Aorta (tissue), 5 donors: ENCODE data around the gene C1orf226. TPM values are rescaled to one million over a fixed set of nuclear protein-coding genes. Genes with fewer than 3 reads are reported as not detected.

Experiments
- ATAC-seq: fragments of 200-7000 bp; cut with Tn5 transposase; one replicate; pipeline ENCODE4 v1.9.1; 2022; ENCODE audit warnings: moderate library complexity; ENCODE audit not compliant: low FRiP score
- DNase-seq, 2 donors: peaks; one replicate each; pipeline ENCODE4 v3.0.0-alpha.2; 2020
- H3K27ac ChIP-seq, 2 donors: one replicate each; pipeline ENCODE4 v1.5.1; 2013; ENCODE audit warnings: low read length in 2 of 2, mild to moderate bottlenecking in 2 of 2, moderate library complexity in 2 of 2, control low read depth in 1 of 2, inconsistent platforms in 1 of 2, low read depth in 1 of 2
- H3K27me3 ChIP-seq, 2 donors: one replicate each; pipeline ENCODE4 v1.6.1; 2013; ENCODE audit warnings: control low read depth in 1 of 2, low read length in 1 of 2, mild to moderate bottlenecking in 1 of 2, moderate library complexity in 1 of 2; ENCODE audit not compliant: insufficient read depth in 2 of 2, control insufficient read depth in 1 of 2
- H3K36me3 ChIP-seq, 2 donors: one replicate each; pipeline ENCODE4 v1.6.1; 2013; ENCODE audit warnings: control low read depth in 1 of 2, low read length in 1 of 2, mild to moderate bottlenecking in 1 of 2; ENCODE audit not compliant: insufficient read depth in 2 of 2, control insufficient read depth in 1 of 2
- H3K4me1 ChIP-seq, 2 donors: one replicate each; pipeline ENCODE4 v1.6.1; 2013; ENCODE audit warnings: low read length in 2 of 2, control low read depth in 1 of 2, mild to moderate bottlenecking in 1 of 2, moderate library complexity in 1 of 2; ENCODE audit not compliant: insufficient read depth in 2 of 2, control insufficient read depth in 1 of 2
- H3K4me3 ChIP-seq, 2 donors: one replicate each; pipeline ENCODE4 v1.5.1; 2013; ENCODE audit warnings: low read length in 2 of 2, control low read depth in 1 of 2, mild to moderate bottlenecking in 1 of 2
- H3K9me3 ChIP-seq: one replicate; pipeline ENCODE4 v1.6.1; 2013; ENCODE audit warnings: mild to moderate bottlenecking, low read length; ENCODE audit not compliant: control insufficient read depth
- WGBS, 2 donors: extraction: QIAGEN DNeasy Blood & Tissue Kit; methylation state at CpG; one replicate each; pipeline ENCODE4 v1.1.7; 2013; 5-methylcytosine and 5-hydroxymethylcytosine counted together
- intact Hi-C, 2 donors: fragments of 100-400 bp; cut with DNase I; formaldehyde crosslinking; loops; one replicate each; pipeline versions ENCODE4 v1.14.2 to v1.15.0; 2022
- polyA plus RNA-seq, 2 donors: library from polyadenylated mRNA; stranded (reverse); fragments of 200-250 nt; gene quantifications; one replicate each; pipeline ENCODE4 v1.2.3, GENCODE V29; 2013
- total RNA-seq, 2 donors: library from RNA; stranded (reverse); fragmentation: NEBNext Ultra II Directional; extraction: Animal tissue kit (Norgen Biotek cat#: 25700); gene quantifications; one replicate each; pipeline ENCODE4 v1.2.1, GENCODE V29; 2021
- donor health status: healthy with polysubstance abuse.
- donor health status: Bipolar disorder and iron deficiency.
- donor health status: DM: no; HTN: no; CAD: no.
- donor health status: DM: no; HTN: no; CAD: no.
- donor health status: DM: yes; HTN: yes; CAD: no.

The C1orf226 gene
- total and polyA plus RNA-seq, 4 donors, result 1.5 to 5.6 (median 5.0) TPM

GRCh38 chr1:162375463-162375862, 6.1 kb upstream of the C1orf226 start:
- intact Hi-C loops, result no loop called here
- no peak for ATAC-seq
- no peak overlapping the region for H3K4me3 ChIP-seq
- H3K27me3 ChIP-seq, result no peaks in the 10 kb centered on the region
- no peak for DNase-seq
- H3K36me3 ChIP-seq, result no peaks in the 10 kb centered on the region
- H3K27ac ChIP-seq, result no peak overlapping the region
- H3K4me1 ChIP-seq, result no peaks in the 10 kb centered on the region
- 81 to 83% methylated on average over 8 of the region's 8 CpGs for WGBS, 2 donors
- H3K9me3 ChIP-seq, result no peaks in the 10 kb centered on the region

- ATAC-seq, result no peak
- intact Hi-C loops, result no loop called here
- Histone ChIP-seq H3K4me3 (no peak within 1 kb of the TSS), H3K4me1 (no peaks in the 10 kb centered on the region), H3K27me3 (no peaks in the 10 kb centered on the region), H3K9me3 (no peaks in the 10 kb centered on the region), H3K27ac (no peak within 1 kb of the TSS), H3K36me3 (no peaks in the 10 kb centered on the region)
- WGBS, 2 donors, result 94 to 95% methylated on average over 5 of the region's 5 CpGs
- no peak for DNase-seq
Measured at GRCh38 chr1:162376691-162377090, 4.8 kb upstream of the C1orf226 start, which contains the start of gene SPATA46. SPATA46 (minus strand) TSS chr1:162376854; CDS start chr1:162376790, 64 bp downstream.

GRCh38 chr1:162380061-162380846, 1.3 kb upstream of the C1orf226 start:
- H3K9me3 ChIP-seq, result no peaks in the 10 kb centered on the region
- ATAC-seq (no peak), DNase-seq (no peak)
- no peak overlapping the region for H3K4me3 ChIP-seq
- no peaks in the 10 kb centered on the region for H3K27me3 ChIP-seq
- H3K27ac ChIP-seq, result no peak overlapping the region
- 84 to 97% methylated on average over 6 of the region's 6 CpGs for WGBS, 2 donors
- intact Hi-C loops, result no loop called here
- no peaks in the 10 kb centered on the region for H3K4me1 ChIP-seq
- H3K36me3 ChIP-seq, result no peaks in the 10 kb centered on the region

- no peaks in the 10 kb centered on the region for H3K27me3 ChIP-seq
- no peak overlapping the region for H3K4me3 ChIP-seq
- no peaks in the 10 kb centered on the region for H3K4me1 ChIP-seq
- DNase-seq, result no peak
- 90 to 94% methylated on average over 13 of the region's 13 CpGs for WGBS, 2 donors
- intact Hi-C loops, result no loop called here
- no peak overlapping the region for H3K27ac ChIP-seq
- no peaks in the 10 kb centered on the region for H3K9me3 ChIP-seq
- H3K36me3 ChIP-seq, result no peaks in the 10 kb centered on the region
- no peak for ATAC-seq
Measured at GRCh38 chr1:162381941-162382750, 618 bp downstream of the C1orf226 start.

GRCh38 chr1:162383091-162383490, 1.6 kb downstream of the C1orf226 start:
- no peaks in the 10 kb centered on the region for H3K4me1 ChIP-seq
- no peak for ATAC-seq
- H3K36me3 ChIP-seq, result no peaks in the 10 kb centered on the region
- H3K4me3 ChIP-seq, result no peak overlapping the region
- DNase-seq, result no peak
- intact Hi-C loops, result no loop called here
- no peaks in the 10 kb centered on the region for H3K9me3 ChIP-seq
- no peaks in the 10 kb centered on the region for H3K27me3 ChIP-seq
- no peak overlapping the region for H3K27ac ChIP-seq
- WGBS, 2 donors, result 96% methylated on average over 6 of the region's 6 CpGs

GRCh38 chr1:162383516-162383915, 2.0 kb downstream of the C1orf226 start:
- intact Hi-C loops, result no loop called here
- DNase-seq, result no peak

GRCh38 chr1:162384116-162384515, 2.6 kb downstream of the C1orf226 start:
- Histone ChIP-seq H3K4me3 (no peak overlapping the region), H3K27me3 (no peaks in the 10 kb centered on the region), H3K36me3 (no peaks in the 10 kb centered on the region), H3K4me1 (no peaks in the 10 kb centered on the region), H3K27ac (no peak overlapping the region), H3K9me3 (no peaks in the 10 kb centered on the region)
- 93 to 94% methylated on average over 6 of the region's 6 CpGs for WGBS, 2 donors
- no peak for DNase-seq
- intact Hi-C loops, result no loop called here
- no peak for ATAC-seq

More at GRCh38 chr1:162383516-162383915, 2.0 kb downstream of the C1orf226 start:
- no peak overlapping the region for H3K27ac ChIP-seq
- no peaks in the 10 kb centered on the region for H3K27me3 ChIP-seq
- WGBS, 2 donors, result 93 to 99% methylated on average over 8 of the region's 8 CpGs
- no peaks in the 10 kb centered on the region for H3K4me1 ChIP-seq
- no peaks in the 10 kb centered on the region for H3K36me3 ChIP-seq
- ATAC-seq, result no peak
- H3K9me3 ChIP-seq, result no peaks in the 10 kb centered on the region
- H3K4me3 ChIP-seq, result no peak overlapping the region

GRCh38 chr1:162384601-162385279, 3.2 kb downstream of the C1orf226 start:
- no peaks in the 10 kb centered on the region for H3K36me3 ChIP-seq
- no peaks in the 10 kb centered on the region for H3K9me3 ChIP-seq
- H3K27ac ChIP-seq, result no peak overlapping the region
- ATAC-seq (no peak), DNase-seq (no peak)
- intact Hi-C loops, result no loop called here
- no peaks in the 10 kb centered on the region for H3K4me1 ChIP-seq
- WGBS, 2 donors, result 94 to 96% methylated on average over 10 of the region's 10 CpGs
- H3K27me3 ChIP-seq, result no peaks in the 10 kb centered on the region
- no peak overlapping the region for H3K4me3 ChIP-seq
